ENCODE data around the gene CNTN5.

Gene CNTN5

DNA sequence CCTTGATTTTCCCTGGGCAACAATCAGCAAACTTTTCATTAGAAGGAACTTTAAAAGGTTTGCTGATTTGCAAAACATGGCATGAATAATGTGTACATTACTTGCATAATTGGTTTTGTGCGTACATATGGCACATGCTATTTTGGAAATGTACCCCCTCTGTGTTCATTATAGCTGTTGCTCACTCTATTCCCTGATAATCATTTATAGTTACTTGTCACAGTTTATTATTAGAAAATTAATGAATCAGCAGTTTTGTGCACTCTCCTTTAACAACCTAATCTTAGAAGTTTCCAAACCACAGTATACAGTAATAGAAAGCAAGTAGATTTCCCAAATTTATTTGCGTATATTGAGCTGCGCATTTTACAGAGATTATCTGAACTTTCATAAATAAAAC is 389.9 kb downstream of the CNTN5 start:
- no peak for DNase-seq

DNA sequence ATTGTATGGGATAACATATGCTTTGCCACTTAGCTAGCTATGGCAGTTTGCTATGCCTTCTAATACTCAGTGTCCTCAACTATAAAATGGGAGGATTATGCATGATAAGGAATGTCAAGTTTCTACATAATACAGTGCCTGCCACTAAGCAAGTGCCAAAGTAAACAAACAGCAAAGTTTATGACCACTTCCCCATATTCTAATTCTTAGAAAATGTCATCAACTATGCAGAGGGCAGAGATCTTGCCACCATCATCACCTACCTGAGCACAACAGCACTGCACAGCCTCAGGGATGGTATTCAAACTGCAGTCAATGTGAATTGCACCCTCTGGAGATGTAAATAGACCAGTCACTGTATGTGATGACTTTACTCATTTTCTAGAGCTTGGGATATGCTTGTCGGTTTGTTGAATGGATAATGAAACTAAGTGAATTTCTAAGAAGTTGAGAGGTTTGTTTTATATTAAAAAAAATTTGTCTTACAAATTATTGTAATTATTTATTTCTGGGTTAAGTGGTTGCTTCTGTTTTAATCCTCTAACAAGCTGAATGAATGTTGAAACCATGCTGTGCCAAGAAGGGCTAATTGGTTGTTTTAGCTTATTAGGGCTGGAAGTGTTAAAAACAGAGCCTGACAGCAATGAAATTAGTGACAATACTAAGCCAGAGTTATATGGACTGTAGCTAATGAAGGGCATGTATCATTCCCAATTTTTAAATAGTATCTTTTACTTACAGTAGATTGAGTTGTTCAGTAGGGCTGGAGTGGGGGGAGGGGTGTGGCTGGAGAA is 398.4 kb downstream of the CNTN5 start:
- DNase-seq = no peak

DNA sequence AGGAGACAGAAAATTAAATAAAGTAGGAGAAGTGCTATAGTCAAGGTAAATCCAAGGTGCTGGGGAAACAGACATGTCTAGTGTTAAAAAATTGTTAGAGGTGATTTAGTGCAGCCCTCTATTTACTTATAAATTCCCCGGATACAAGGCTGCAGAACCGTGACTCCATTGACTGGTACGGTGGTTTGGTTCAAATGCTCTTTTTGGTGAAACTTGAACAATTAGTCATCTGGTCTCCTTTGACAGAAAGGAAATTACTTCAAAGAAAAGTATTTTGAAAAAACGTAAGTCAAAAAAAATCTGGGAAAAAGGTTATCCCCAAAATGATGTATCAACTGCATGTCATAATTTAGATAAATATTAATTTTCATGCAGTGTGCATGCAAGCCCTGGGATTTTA is 399.2 kb downstream of the CNTN5 start:
- no peak for DNase-seq

DNA sequence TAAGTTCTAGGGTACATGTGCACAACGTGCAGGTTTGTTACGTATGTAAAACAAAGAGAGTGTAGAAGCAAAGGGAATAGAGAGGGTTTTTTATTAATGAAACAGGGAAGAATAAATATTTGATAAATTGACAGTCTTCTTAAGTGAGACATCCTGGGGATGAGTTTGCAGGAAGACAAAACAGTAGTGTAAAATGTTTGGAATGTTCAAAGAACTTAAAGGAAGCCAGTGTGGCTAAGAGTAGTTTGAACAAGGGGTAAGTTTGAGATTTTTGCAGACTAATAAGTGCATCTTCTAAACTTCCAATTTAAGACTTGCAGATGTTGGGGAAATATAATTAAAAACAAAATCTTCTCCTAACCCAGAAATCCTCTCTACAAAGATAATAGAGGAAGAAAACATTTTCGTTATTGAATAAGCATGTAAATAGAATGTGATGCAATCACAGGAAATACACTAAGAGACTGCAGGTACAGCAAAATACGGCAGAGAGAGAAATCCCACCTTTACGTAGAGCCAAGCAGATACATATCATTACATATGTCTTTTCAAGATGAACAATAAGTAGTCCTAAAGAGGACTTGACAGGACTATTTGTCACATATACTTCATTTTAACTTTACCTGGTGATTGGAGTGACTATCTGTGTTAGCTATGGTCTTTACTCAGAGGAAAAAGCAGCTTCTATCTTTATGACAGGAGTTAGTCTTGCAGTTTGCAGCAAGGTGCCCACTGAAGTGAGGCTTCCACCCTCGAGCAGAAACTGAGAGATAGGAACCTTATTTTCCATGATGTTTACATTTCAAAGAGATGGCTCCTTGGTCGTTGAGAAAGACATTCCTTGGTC is 402.1 kb downstream of the CNTN5 start:
- DNase-seq = no peak

DNA sequence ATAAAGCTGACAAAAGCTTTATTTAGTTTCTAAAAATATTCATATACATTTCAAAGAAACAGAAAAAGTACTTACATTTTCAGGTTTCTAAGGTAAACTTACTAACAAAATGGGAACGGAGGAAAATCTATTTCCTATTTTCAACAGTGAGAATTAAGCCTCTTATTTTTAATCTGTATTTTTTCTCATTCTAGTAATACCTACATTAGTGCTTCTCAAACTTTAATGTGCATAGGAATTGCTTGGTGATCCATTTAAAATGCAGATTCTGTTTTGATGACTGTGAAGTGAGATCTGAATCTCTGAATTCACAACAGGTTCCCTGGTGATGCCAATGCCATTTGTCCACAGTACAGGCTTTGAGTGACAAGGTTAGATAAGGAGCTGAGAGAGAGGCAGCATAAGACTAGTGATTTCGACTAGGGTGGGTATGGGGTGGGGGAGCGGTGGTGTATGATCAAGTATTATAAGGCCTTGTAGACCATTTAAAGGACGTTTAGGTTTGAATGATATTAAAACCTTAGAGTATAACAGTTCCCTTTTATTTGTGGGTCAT is 402.8 kb downstream of the CNTN5 start:
- no peak for DNase-seq

DNA sequence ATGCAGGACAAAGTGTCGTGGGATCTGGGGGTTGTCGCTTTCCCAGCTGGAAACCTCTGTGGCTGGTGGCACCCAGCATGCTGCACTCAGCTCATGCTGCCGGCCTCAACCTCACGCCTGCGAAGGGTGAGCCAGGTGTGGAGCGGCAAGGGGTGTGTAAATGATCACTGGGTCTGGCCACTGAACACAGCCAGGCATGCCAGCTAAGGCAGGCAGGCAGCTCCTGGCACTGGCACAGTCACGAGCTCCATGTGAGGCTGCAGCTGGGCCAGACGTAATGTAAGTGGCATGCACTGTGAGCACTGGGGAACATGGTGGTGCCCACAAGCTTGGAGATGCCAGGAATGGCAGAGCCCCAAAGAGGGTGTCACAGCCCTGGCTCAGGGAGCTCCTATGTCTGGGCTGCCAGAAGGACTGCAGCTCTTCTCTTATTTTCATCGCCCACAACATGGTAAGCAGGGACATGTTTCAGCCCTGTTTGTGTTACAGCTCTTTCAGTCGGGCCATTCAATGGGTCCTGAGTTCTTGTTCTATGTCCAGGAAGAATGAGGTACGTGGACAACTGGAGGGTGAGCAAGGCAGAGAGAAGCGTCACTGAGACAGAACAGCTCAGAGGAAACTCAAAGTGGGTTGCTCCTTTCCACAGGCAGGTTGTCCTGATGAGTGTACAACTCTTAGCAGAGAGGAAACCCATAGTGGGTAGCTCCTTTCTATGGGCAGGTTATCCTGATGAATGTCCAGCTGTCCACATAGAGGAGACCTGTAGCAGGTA is 403.8 kb downstream of the CNTN5 start:
- no peak for DNase-seq

DNA sequence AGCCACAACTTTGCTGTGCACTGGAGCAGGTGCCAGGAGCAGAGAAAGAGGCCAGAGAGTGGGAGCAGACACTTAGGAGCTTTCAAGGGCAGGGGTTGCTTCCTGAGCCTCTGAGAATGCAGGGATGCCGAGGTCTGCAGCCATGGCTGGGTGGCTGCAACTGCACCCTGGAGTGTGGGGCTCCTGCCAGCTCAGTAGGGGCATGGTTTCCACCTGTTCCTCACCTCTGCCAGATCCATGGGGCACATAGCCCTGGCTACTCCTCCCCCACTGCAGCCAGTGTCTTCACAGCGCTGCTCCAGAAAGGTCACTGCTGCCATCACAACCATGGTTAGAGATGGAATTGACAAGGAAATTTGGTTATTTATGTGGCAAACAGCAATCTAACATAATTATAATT is 404.8 kb downstream of the CNTN5 start:
- no peak for DNase-seq

DNA sequence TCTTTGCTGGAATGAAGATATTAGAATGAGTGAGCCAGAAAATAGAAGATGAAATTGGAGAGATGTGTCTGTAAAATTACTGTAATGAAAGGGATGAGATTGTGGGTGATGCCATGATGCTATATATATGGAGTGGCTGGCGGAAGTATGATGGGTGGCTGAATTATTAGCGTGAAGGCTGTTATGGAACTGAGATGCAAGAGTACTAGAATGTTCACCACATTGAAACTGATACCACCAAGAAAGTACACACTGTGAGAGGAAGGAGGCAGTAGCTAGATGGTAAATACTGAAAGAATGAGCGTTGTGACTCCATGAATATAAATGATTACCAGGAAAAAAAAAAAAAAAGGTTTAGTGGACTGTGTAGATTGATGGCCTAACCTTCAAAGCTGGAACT is 411.9 kb downstream of the CNTN5 start:
- no peak for DNase-seq

DNA sequence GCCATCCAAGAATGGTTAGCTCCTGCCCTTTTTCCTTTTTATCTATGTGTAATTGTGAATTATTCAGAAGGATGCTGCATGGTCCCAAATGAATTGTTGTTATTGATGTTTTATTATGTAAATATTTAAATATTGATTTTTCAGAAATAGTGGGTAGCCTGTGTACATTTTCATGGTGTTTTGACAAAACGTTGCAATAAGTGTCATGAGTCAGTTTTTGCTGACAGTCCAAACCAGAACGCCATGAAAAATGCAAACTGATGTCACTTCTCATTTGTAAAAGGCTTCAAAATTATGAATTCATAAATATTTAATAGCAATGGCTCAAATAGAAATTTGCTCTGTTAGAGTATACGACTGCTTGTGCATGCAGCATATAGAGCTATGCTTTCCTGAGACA is 422.5 kb downstream of the CNTN5 start:
- no peak for DNase-seq

DNA sequence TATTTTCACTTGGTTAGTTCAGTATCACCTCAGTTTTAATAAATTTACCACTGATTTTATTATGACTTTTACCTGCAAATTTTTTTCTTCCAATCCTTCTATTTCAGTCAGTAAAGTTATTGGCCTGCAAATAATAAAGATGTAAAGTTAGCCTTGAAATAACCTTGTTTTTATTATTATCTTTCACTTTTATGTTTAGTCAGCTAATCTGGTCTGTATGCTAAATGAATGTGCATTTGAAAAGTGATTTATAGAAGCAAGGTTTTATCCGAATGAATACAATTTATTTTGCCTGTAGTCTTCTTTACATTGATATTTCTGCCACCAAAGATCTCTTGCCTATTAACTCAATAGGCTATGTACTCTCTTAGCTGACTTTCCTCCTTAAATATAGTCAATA is 425.7 kb downstream of the CNTN5 start:
- DNase-seq = no peak

DNA sequence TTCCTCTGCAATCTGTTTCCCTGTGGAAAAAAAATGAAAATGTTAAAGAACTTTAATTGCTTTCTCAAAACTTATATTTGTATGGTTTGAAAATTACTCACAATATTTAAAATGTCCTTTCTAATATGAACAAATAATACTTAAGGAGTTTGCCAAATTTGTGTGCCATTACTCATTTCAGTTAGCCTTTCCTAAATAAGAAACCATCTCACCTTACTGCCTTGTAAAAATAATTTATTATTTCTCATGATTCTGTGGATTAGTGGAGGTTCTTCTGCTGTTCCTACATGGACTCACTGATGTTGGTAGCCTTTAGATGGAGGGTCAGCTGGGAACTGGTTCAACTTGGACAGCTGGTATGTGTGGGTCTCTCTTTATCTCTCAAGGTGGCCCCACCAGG is 428.6 kb downstream of the CNTN5 start:
- DNase-seq = no peak

DNA sequence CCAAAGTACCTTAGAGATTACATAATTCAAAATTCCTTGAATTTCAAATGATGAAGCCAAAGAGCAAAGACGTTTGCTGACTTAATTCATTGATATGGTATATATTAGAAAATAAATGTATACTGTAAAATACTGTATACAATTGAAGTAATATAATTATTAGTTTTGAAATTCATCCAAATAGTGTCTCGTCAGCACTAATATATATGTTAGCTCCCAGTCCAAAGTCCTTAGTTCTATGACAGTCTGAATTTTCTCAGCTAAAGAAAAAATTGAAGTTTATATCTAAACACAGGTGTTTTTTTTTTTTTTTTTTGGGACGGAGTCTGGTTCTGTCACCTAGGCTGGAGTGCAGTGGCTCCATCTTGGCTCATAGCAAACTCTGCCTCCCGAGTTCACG is 431.3 kb downstream of the CNTN5 start:
- no peak for DNase-seq

DNA sequence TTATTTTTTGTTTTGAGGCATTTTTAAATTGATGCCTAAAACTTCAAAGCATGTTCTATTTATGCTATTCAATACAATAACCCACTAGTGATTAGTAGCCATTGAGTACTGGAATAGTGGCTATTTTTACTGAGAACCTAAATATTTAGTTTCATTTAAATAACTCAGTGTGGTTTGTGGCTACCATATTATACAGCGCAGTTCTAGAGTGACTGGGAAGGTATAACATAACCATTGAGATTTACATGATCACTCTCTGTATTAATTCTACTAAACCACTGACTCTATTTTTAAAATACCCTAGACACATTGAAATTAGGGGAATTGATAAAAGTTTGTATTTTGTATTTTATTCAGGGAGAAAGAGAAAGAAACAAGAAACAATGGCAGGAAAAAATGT is 441.2 kb downstream of the CNTN5 start:
- no peak for DNase-seq

DNA sequence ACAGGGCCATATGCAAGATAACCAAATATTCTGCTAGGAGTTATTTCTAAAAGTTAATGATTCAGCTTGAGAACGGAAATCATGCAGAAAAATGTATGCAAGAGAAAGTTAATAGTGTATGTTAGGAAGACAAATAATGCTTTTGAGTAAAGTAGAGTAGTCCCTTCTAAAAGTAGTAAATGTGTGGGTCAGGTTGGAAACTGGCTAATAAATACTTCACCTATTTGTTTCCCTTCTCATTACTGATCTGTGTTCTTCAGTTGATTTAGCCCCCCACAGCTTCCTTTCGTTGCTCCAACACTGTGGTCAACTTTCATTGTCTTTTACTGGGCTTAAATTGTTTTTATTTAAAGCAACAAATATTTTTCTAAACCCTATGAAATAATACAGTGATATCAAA is 444.2 kb downstream of the CNTN5 start:
- DNase-seq = no peak

DNA sequence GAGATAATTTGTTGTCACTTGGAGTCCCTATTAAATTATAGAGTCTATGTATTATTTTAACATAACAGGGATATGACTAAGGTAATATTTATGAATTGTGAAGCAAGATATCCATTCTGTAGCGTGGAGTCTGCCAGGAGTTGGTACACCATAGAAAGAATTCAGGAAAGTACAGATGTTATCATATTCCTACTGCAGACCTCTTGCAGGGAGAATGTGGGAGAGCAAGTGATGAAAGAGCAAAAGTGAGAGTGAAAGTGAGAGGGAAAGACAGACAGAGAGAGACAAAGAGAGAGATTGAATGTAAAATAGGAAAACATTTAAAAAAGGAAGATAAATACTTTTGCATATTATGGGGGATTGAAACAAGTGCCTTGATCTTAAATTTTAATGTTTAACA is 468.8 kb downstream of the CNTN5 start:
- DNase-seq = no peak

DNA sequence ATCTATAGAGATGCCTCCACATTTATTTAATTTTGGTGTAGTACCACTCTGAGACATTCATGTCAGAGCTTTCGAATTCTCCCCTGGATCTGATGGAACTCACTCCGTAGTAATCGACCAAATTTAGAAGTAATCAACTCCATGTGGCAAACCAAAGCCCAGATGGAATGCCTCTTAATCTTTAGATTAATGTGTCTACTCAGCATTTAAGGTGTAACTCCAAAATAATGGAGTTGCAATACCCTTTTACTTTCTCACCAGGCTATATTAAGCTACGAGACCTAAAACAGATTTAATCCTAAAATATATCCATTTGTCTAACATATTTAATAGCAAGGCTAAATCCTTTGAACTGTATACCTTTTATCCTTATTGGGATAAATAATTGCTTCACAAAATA is 473.3 kb downstream of the CNTN5 start:
- no peak for DNase-seq

DNA sequence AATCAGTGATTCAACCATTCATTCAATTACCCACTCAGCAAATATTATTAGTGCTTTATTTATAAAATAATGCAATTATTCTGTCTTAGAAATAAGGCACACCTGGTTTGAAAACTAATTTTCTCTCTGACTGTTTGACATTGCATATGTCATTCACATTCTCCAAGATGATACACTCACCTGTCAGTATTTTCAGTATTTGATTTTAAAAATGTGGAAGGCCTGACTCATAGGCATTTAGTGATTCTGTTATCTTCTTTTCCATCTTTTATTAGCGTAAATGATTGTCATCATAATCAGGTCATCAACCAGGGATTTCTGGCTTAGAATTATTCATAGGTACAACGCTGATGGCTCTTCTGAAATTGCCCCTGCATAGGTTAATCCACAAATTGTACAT is 480.9 kb downstream of the CNTN5 start:
- no peak for DNase-seq

DNA sequence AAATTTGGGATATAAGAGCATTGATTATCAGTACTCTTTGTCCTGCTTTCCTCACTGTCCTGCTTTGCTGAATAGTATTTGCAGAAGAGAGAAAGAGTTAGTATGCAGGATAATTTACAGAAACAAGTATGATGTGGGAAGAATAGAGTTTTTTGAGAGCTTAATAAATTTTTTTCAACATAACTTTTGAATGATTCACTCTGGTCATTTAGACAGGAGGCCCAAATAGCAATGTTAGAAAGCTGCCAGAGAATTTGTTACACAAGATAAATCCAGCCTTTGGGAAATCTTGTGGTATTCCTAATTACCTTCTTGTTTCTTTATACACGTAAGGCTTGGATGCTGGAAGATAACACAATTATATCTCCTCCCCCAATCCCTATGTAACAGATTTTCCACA is 484.6 kb downstream of the CNTN5 start:
- DNase-seq = no peak

DNA sequence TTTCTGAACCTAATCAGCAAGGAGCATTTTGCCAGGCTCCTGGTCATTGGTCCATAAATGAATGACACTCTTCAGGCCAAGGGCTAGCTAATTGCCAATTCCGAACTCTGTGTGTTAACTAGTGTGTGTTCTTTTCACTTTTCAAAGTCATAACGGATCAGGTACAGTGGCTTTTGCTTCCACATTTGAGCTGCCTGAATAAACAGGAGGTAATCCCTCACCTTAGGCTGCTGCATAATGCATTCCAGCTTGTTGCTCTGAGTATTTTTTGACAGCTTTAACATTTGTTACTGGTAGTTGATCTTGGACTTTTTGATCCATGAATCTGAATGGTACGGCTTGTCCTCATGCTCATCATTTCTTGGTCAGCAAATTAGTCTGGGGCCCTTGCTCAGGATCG is 485.1 kb downstream of the CNTN5 start:
- DNase-seq = no peak

DNA sequence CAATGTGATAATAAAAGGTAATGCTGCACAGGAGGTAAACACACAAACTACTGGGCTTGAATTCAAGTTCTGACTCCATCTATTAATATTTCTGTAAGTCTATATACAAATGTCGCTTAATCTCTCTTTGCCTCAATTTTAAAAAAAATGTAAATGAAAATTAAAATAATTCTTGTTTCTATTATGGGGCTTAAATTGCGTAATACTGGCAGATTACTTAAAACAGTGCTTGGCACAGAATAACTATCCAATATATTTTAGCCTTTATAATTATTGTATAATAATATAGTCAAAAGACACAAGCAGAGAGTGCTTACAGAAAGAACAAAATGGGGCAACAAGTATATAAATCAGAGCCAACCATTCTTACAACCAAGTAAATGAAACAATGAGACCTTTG is 489.1 kb downstream of the CNTN5 start:
- no peak for DNase-seq

DNA sequence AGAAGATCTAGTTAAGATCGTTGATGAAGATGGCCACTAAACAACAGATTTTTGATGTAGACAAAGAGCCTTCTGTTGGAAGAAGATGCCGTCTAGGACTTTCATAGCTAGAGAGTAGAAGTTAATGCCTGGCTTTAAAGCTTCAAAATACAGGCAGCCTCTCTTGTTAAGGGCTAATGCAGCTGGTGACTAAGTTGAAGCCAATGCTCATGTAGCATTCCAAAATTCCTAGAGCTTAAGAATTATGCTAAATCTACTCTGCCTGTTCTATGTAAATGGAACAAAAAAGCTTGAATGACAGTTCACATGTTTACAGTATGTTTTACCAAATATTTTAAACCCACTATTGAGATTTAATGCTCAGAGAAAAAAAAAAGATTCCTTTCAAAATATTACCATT is 492.6 kb downstream of the CNTN5 start:
- no peak for DNase-seq

DNA sequence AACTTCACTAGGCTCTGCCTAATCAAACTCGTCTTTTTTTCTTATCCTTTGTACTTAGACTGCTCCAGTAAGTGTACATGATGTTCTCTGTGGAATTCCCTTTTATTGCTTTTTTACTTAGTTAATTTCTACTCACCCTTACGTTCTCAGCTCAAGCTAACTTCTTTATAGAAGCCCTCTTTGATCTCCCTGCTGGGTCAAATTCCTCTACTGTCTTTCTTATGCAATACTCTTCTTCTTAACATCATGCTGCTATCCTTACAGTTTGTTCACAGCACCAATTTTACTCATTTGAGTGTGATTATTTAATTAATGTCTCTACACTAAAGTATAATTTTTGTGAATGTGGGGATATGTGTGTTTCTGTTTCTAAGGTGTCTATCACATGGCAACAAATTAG is 498.3 kb downstream of the CNTN5 start:
- DNase-seq = no peak

DNA sequence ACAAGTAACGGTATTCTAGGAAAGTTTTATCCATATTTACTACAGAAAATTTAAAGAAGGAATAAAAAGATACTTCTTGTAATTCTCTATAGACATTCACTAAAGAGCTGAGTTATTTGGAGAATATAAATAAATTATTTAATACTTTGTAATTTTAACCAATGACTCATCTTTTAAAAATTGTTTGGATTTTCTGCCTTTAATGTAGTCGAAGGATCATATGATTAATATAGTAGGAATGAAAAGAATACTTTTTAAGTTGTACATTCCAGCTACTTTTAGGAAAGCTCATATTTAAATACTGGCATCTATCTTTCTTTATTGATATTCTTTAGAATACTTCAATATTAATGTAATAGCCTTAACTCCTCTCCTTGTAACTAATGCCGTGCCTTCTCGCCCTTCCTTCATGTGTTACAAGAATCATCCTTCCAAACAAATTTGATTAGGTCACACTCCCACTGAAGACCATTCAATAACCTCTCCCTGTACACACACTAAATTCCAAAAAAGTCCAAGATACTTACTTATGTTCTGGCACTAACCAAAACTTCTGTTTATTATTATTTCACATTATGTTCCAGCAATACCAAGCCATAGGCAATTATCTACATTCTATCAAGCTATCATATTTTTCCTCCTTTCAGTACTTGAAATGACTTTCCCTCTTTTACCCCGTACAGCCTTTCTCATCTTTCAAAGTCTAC is 501.9 kb downstream of the CNTN5 start:
- DNase-seq = no peak
